SU-DHL-6 (cell line): ENCODE data around the gene AHSA1.

Experiments used
- CTCF ChIP-seq: fragments of 200-600 bp; sonication (generic); IDR thresholded peaks from one replicate; pipeline ENCODE4 v1.5.1; 2017; ENCODE audit warnings: antibody characterized with exemption, mild to moderate bottlenecking, low read length, moderate library complexity; ENCODE audit not compliant: insufficient read depth, poor library complexity, severe bottlenecking
- EZH2phosphoT487 ChIP-seq: fragments of 200-600 bp; sonication (generic), shearing (Covaris generic); conservative IDR thresholded peaks from 2 replicates; pipeline ENCODE4 v1.6.1; 2018; ENCODE audit warnings: mild to moderate bottlenecking, antibody characterized with exemption, low read length, moderate library complexity, mixed read lengths

GRCh38 chr14:77482422-77482821 lies 24.5 kb downstream of the AHSA1 start:
- TF ChIP-seq CTCF (no peak), EZH2phosphoT487 (no peak)
